Measurements from ENCODE around the gene RNF212B. TPM values are rescaled to one million over a fixed set of nuclear protein-coding genes. Genes with fewer than 3 reads are reported as not detected.

Gene RNF212B
- total RNA-seq, 1 donor from 2014 or later = not detected

GRCh38 chr14:23206422-23207145 is 31.2 kb upstream of the RNF212B start:
- Mint-ChIP-seq H3K4me3 (no peak overlapping the region), H3K36me3 (no peaks in the 10 kb centered on the region), H3K9me3 (no peaks in the 10 kb centered on the region), H3K4me1 (ENCODE audit: unreplicated experiment) (no peaks in the 10 kb centered on the region), H3K27ac (no peak overlapping the region), H3K27me3 (peaks cover 3% of the 10 kb centered on the region)
- no peak for DNase-seq (ENCODE audit: extremely low spot score, unreplicated experiment)
- TF ChIP-seq, protein P1, sequence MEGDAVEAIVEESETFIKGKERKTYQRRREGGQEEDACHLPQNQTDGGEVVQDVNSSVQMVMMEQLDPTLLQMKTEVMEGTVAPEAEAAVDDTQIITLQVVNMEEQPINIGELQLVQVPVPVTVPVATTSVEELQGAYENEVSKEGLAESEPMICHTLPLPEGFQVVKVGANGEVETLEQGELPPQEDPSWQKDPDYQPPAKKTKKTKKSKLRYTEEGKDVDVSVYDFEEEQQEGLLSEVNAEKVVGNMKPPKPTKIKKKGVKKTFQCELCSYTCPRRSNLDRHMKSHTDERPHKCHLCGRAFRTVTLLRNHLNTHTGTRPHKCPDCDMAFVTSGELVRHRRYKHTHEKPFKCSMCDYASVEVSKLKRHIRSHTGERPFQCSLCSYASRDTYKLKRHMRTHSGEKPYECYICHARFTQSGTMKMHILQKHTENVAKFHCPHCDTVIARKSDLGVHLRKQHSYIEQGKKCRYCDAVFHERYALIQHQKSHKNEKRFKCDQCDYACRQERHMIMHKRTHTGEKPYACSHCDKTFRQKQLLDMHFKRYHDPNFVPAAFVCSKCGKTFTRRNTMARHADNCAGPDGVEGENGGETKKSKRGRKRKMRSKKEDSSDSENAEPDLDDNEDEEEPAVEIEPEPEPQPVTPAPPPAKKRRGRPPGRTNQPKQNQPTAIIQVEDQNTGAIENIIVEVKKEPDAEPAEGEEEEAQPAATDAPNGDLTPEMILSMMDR (conservative IDR thresholded peaks at IDR 0.05) = no peak

DNA sequence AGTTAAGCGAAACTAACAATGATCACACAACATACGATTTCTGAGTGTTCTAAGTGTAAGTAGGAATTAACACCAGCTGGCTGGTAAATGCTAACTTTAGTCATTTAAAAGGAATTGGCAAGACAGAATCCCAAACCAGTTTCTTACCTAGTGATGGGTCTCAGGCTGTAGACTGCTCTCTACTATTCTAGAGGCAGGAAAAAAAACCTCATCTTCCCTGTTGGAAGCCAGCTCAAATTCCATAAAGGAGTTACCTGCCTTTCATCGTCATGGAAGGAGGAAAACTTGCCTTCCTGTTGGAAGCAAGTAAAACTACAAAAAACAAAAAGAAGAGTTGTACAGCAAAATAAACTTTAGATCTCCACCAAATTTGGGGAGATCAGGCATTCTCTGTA is 30.6 kb upstream of the RNF212B start:
- H3K4me3 Mint-ChIP-seq = no peak overlapping the region
- H3K27ac Mint-ChIP-seq = no peak overlapping the region
- H3K9me3 Mint-ChIP-seq = no peaks in the 10 kb centered on the region
- DNase-seq (ENCODE audit: extremely low spot score, unreplicated experiment) = no peak
- H3K27me3 Mint-ChIP-seq = peaks cover 3% of the 10 kb centered on the region
- TF ChIP-seq, protein P1 (conservative IDR thresholded peaks at IDR 0.05) = no peak
- H3K4me1 Mint-ChIP-seq (ENCODE audit: unreplicated experiment) = no peaks in the 10 kb centered on the region
- no peaks in the 10 kb centered on the region for H3K36me3 Mint-ChIP-seq

DNA sequence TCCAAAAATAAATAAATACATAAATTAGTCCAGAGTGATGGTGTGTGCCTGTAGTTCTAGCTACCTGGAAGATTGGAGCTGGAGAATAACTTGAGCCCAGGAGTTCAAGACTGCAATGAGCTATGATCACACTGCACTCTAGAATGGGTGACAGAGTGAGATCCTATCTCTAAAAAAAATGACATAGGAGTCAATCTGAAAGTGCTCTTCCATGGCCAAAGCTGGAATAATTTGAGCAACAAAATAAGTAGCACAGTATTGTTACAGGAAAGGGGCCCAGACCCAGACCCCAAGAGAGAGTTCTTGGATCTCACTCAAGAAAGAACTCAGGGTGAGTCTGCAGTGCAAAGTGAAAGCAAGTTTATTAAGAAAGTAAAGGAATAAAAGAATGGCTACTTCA is 29.4 kb upstream of the RNF212B start:
- Mint-ChIP-seq H3K4me3 (no peak overlapping the region), H3K4me1 (ENCODE audit: unreplicated experiment) (no peaks in the 10 kb centered on the region), H3K9me3 (no peaks in the 10 kb centered on the region), H3K27me3 (peaks cover 3% of the 10 kb centered on the region), H3K27ac (no peak overlapping the region), H3K36me3 (no peaks in the 10 kb centered on the region)
- DNase-seq (ENCODE audit: extremely low spot score, unreplicated experiment) = no peak
- TF ChIP-seq, protein P1 (conservative IDR thresholded peaks at IDR 0.05) = no peak

GRCh38 chr14:23209651-23210423 is 27.9 kb upstream of the RNF212B start:
- peaks cover under 1% of the 10 kb centered on the region for H3K9me3 Mint-ChIP-seq
- peaks cover 3% of the 10 kb centered on the region for H3K27me3 Mint-ChIP-seq
- no peak overlapping the region for H3K4me3 Mint-ChIP-seq
- TF ChIP-seq, protein P1 (conservative IDR thresholded peaks at IDR 0.05) = no peak
- DNase-seq (ENCODE audit: extremely low spot score, unreplicated experiment) = no peak
- H3K4me1 Mint-ChIP-seq (ENCODE audit: unreplicated experiment) = no peaks in the 10 kb centered on the region
- no peak overlapping the region for H3K27ac Mint-ChIP-seq
- H3K36me3 Mint-ChIP-seq = no peaks in the 10 kb centered on the region

GRCh38 chr14:23215421-23215820 is 22.3 kb upstream of the RNF212B start:
- TF ChIP-seq, protein P1 (conservative IDR thresholded peaks at IDR 0.05) = no peak
- no peak overlapping the region for H3K4me3 Mint-ChIP-seq
- no peak overlapping the region for H3K27ac Mint-ChIP-seq
- no peaks in the 10 kb centered on the region for H3K27me3 Mint-ChIP-seq
- H3K9me3 Mint-ChIP-seq = peaks cover 8% of the 10 kb centered on the region
- no peak for DNase-seq (ENCODE audit: extremely low spot score, unreplicated experiment)
- H3K4me1 Mint-ChIP-seq (ENCODE audit: unreplicated experiment) = no peaks in the 10 kb centered on the region
- H3K36me3 Mint-ChIP-seq = no peaks in the 10 kb centered on the region

Measured in type B pancreatic cell (in vitro differentiated cells).